ENCODE results near the gene MS4A6E. TPM values are rescaled to one million over a fixed set of nuclear protein-coding genes. Genes with fewer than 3 reads are reported as not detected.

Gene MS4A6E
- total and polyA plus RNA-seq, 2 of the 8 experiments (the other 6 are each of a cell fraction or from before 2014, with no cell fraction given), result not detected

- H4K5ac ChIP-seq (ENCODE audit: insufficient read length, low read depth, low read length), result no peak overlapping the region
- H2AK5ac ChIP-seq (ENCODE audit: low read depth, low read length), result no peak overlapping the region
- ChIA-PET POLR2A (ENCODE audit: partially characterized antibody) (no interaction called here), CTCF (ENCODE audit: partially characterized antibody) (interaction anchor here (8.8 to 13.3 kb wide), 2 partner anchors 24 to 249 kb away, joined by 67 to 115 read pairs; no protein-coding TSS in a partner anchor)
- no peak overlapping the region for H2BK20ac ChIP-seq (ENCODE audit: low read length)
- H3K23ac ChIP-seq (ENCODE audit: insufficient read length), result no peak overlapping the region
- H3K4me1 ChIP-seq (replicated peaks in 1 of 4; ENCODE audit: control insufficient read depth in 3 of 4, insufficient read depth in 4 of 4, low read length in 3 of 4), result peaks cover 0 to 2% (median 0%) of the 10 kb centered on the region in 4 experiments; a peak in 2 of 7 replicates
- no peak for TF ChIP-seq SP2 (IDR thresholded peaks at IDR 0.05; ENCODE audit: low read length)
- no peak for TF ChIP-seq SIN3A (conservative IDR thresholded peaks at IDR 0.05 in 1 of 2, IDR thresholded peaks at IDR 0.05 in 1 of 2; ENCODE audit: low read depth in 1 of 2, low read length in 2 of 2)
- no peak for TF ChIP-seq GABPA (IDR thresholded peaks at IDR 0.05; ENCODE audit: borderline replicate concordance, insufficient read depth, low read length)
- TF ChIP-seq ATF3 (IDR thresholded peaks at IDR 0.05; ENCODE audit: insufficient read depth, low read depth, low read length), result no peak
- no peak overlapping the region for H3K27ac ChIP-seq (ENCODE audit: low read depth, low read length)
- no peak overlapping the region for H3K4me2 ChIP-seq (ENCODE audit: insufficient read depth in 1 of 2, low read depth in 2 of 2, low read length in 2 of 2)
- no peak overlapping the region for H3K18ac ChIP-seq (ENCODE audit: extremely low read depth, low read length)
- H2BK5ac ChIP-seq (ENCODE audit: low read depth, low read length), result no peak overlapping the region
- H3K79me2 ChIP-seq (ENCODE audit: control insufficient read depth in 1 of 2, insufficient read depth in 2 of 2, low read length in 2 of 2), result no peaks in the 10 kb centered on the region
- H3K27me3 ChIP-seq (replicated peaks in 1 of 4; ENCODE audit: control insufficient read depth in 3 of 4, extremely low read depth in 1 of 4, insufficient read depth in 3 of 4, low read length in 3 of 4), result no peaks in the 10 kb centered on the region
- H3K14ac ChIP-seq (ENCODE audit: insufficient read length), result no peak overlapping the region
- no peaks in the 10 kb centered on the region; a peak in 2 of 4 replicates for H3K9me3 ChIP-seq (ENCODE audit: insufficient read depth in 2 of 2, low read depth in 1 of 2, low read length in 1 of 2)
- 87% methylated on average over 2 of the region's 2 CpGs; no CpG with 5 or more reads in 1 of the 2 experiments for WGBS, 2 experiments (ENCODE audit: extremely low coverage in 1 of 2, insufficient coverage in 1 of 2, insufficient read length in 1 of 2, insufficient replicate concordance in 2 of 2, low coverage in 1 of 2, low lambda C conversion rate in 2 of 2, missing lambda C conversion rate in 1 of 2)
- DNase-seq (ENCODE audit: low read depth in 1 of 2, low spot score in 2 of 2) (no peak), FAIRE-seq (no peak)
- no peaks in the 10 kb centered on the region for H3K23me2 ChIP-seq (ENCODE audit: low read depth, low read length)
- H2AFZ ChIP-seq (ENCODE audit: low read length), result no peak overlapping the region
- H2BK120ac ChIP-seq (replicated peaks; ENCODE audit: low read depth, low read length), result no peak overlapping the region
- H4K8ac ChIP-seq (ENCODE audit: extremely low read depth, insufficient read depth, low read length), result no peak overlapping the region
- H2BK15ac ChIP-seq (ENCODE audit: low read length), result no peak overlapping the region
- no peak overlapping the region for H3K56ac ChIP-seq (replicated peaks; ENCODE audit: insufficient read length, low read depth, low read length)
- no peaks in the 10 kb centered on the region for H4K20me1 ChIP-seq (replicated peaks in 1 of 2; ENCODE audit: control insufficient read depth in 1 of 2, insufficient read depth in 2 of 2, low read length in 2 of 2)
- H4K91ac ChIP-seq (replicated peaks; ENCODE audit: insufficient read length, low read length), result no peak overlapping the region
- H3K9ac ChIP-seq (replicated peaks in 1 of 4; ENCODE audit: extremely low read depth in 1 of 4, low read depth in 3 of 4, low read length in 3 of 4), result no peak overlapping the region
- H3K36me3 ChIP-seq (ENCODE audit: control insufficient read depth in 2 of 4, insufficient read depth in 4 of 4, low read length in 3 of 4), result no peaks in the 10 kb centered on the region
- no peak overlapping the region for H3K4me3 ChIP-seq (ENCODE audit: extremely low read depth in 1 of 4, insufficient read depth in 2 of 4, low read depth in 3 of 4, low read length in 4 of 4)
- H2BK12ac ChIP-seq (ENCODE audit: low read depth, low read length), result no peak overlapping the region
- no peaks in the 10 kb centered on the region for H3K79me1 ChIP-seq (ENCODE audit: low read depth, low read length)
- H3K4ac ChIP-seq (replicated peaks; ENCODE audit: insufficient read length, low read depth, low read length), result no peak overlapping the region
Observed at GRCh38 chr11:60370252-60370810, 43.3 kb downstream of the MS4A6E start.

Measured in H1 (cell line).